Muscle of leg (tissue), 11 donors: ENCODE data around the gene ATP13A2. TPM values are rescaled to one million over a fixed set of nuclear protein-coding genes. Genes with fewer than 3 reads are reported as not detected.
A peak's percentile ranks its signal among the peaks of the same experiment; 100 is the strongest.

ENCODE experiments used
- DNase-seq: peaks from one replicate; pipeline ENCODE4 v3.0.0; 2013
- H3K27ac ChIP-seq: one replicate; pipeline ENCODE4 v1.5.1; 2013; ENCODE audit warnings: mild to moderate bottlenecking, low read length, control low read depth
- H3K27me3 ChIP-seq: one replicate; pipeline ENCODE4 v1.6.1; 2013; ENCODE audit warnings: low read length; ENCODE audit not compliant: control insufficient read depth, insufficient read depth
- H3K36me3 ChIP-seq: one replicate; pipeline ENCODE4 v1.6.1; 2013; ENCODE audit warnings: low read length; ENCODE audit not compliant: control insufficient read depth, insufficient read depth
- H3K4me1 ChIP-seq: one replicate; pipeline ENCODE4 v1.6.1; 2013; ENCODE audit warnings: low read length; ENCODE audit not compliant: control insufficient read depth, insufficient read depth
- H3K4me3 ChIP-seq: one replicate; pipeline ENCODE4 v1.5.1; 2013; ENCODE audit warnings: low read length, control low read depth
- H3K9me3 ChIP-seq: replicated peaks from 2 replicates; pipeline ENCODE4 v1.6.1; 2013; ENCODE audit warnings: low read depth, low read length; ENCODE audit not compliant: control insufficient read depth
- WGBS: methylation state at CpG from one replicate; pipeline ENCODE4 v1.1.5; 2013; ENCODE audit warnings: missing lambda C conversion rate; ENCODE audit not compliant: insufficient coverage; 5-methylcytosine and 5-hydroxymethylcytosine counted together
- polyA plus RNA-seq, 8 donors: library from polyadenylated mRNA; unstranded; fragments of 120-200 nt; gene quantifications; one replicate each; pipeline versions ENCODE4 v1.2.1 to v1.2.3, GENCODE V29; 2013; ENCODE audit warnings: inconsistent platforms in 1 of 8, low replicate concordance in 1 of 8; ENCODE audit not compliant: insufficient read length in 8 of 8, insufficient read depth in 1 of 8
- total RNA-seq: library from RNA; stranded (reverse); fragments of 120-200 nt; gene quantifications from one replicate; pipeline ENCODE4 v1.2.4, GENCODE V29; 2013

Gene ATP13A2
- total and polyA plus RNA-seq, 9 donors: 8.8 to 25.0 (median 20.8) TPM

GRCh38 chr1:16973215-16973614, 38.5 kb downstream of the ATP13A2 start:
- H3K4me3 ChIP-seq: no peak overlapping the region
- H3K9me3 ChIP-seq: no peaks in the 10 kb centered on the region
- no peak for DNase-seq
- peaks cover 58% of the 10 kb centered on the region for H3K4me1 ChIP-seq
- H3K36me3 ChIP-seq: peaks cover 19% of the 10 kb centered on the region
- H3K27ac ChIP-seq: no peak overlapping the region
- 58% methylated on average over 5 of the region's 9 CpGs for WGBS
- H3K27me3 ChIP-seq: no peaks in the 10 kb centered on the region

GRCh38 chr1:16972189-16972895, 39.4 kb downstream of the ATP13A2 start:
- Histone ChIP-seq H3K4me3 (no peak overlapping the region), H3K9me3 (no peaks in the 10 kb centered on the region), H3K27me3 (no peaks in the 10 kb centered on the region), H3K36me3 (peaks cover 26% of the 10 kb centered on the region), H3K27ac (no peak overlapping the region), H3K4me1 (peaks cover 61% of the 10 kb centered on the region)
- DNase-seq: no peak
- 38% methylated on average over 4 of the region's 11 CpGs for WGBS

GRCh38 chr1:16971341-16972188, 40.2 kb downstream of the ATP13A2 start:
- H3K36me3 ChIP-seq: peaks cover 26% of the 10 kb centered on the region
- 32% methylated on average over 27 of the region's 28 CpGs for WGBS
- no peak overlapping the region for H3K27ac ChIP-seq
- peak; percentile 66 for DNase-seq
- no peaks in the 10 kb centered on the region for H3K27me3 ChIP-seq
- H3K4me1 ChIP-seq: peaks cover 61% of the 10 kb centered on the region
- H3K4me3 ChIP-seq: no peak overlapping the region
- H3K9me3 ChIP-seq: no peaks in the 10 kb centered on the region

DNA sequence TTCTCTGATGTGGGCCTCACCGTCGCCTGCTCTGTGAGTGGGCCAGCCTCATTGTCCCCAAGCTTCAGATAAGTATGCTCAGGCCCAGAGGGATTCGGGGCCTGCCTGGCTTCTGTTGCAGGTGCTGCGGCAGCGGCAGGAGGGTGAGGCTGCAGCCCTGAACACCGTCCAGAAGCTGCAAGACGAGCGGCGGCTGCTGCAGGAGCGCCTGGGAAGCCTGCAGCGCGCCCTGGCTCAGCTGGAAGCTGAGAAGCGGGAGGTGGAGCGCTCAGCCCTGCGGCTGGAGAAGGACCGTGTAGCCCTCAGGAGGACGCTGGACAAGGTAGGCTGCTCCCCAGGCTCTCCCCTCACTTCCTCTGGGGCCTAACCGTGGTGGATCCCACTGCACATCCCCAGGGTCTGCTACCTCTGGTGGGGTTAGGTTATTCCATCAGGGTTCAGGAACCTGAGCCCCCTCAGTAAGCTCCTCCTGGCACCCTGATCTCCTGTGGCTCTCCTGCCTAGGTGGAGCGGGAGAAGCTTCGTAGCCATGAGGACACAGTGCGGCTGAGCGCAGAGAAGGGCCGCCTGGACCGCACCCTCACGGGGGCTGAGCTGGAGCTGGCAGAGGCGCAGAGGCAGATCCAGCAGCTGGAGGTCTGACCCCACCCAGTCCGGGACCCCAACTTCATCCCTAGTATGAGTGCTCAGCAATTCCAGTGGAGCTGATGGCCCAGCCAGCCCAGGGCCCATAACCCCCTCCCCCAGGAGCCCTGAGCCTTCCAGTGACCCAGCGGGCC, 41.4 kb downstream of the ATP13A2 start:
- no peak for DNase-seq
- no peaks in the 10 kb centered on the region for H3K27me3 ChIP-seq
- no peaks in the 10 kb centered on the region for H3K9me3 ChIP-seq
- peaks cover 51% of the 10 kb centered on the region for H3K4me1 ChIP-seq
- no peak overlapping the region for H3K4me3 ChIP-seq
- H3K27ac ChIP-seq: no peak overlapping the region
- 56% methylated on average over 22 of the region's 28 CpGs for WGBS
- H3K36me3 ChIP-seq: peaks cover 34% of the 10 kb centered on the region

GRCh38 chr1:16969651-16970050, 42.1 kb downstream of the ATP13A2 start:
- Histone ChIP-seq H3K4me1 (peaks cover 50% of the 10 kb centered on the region), H3K36me3 (peaks cover 30% of the 10 kb centered on the region), H3K27ac (no peak overlapping the region), H3K9me3 (no peaks in the 10 kb centered on the region), H3K4me3 (no peak overlapping the region), H3K27me3 (no peaks in the 10 kb centered on the region)
- WGBS: 76% methylated on average over 8 of the region's 12 CpGs
- no peak for DNase-seq

GRCh38 chr1:16969057-16969611, 42.6 kb downstream of the ATP13A2 start:
- H3K4me1 ChIP-seq: peaks cover 50% of the 10 kb centered on the region
- H3K36me3 ChIP-seq: peaks cover 30% of the 10 kb centered on the region
- 64% methylated on average over 14 of the region's 14 CpGs for WGBS
- no peaks in the 10 kb centered on the region for H3K9me3 ChIP-seq
- H3K27me3 ChIP-seq: no peaks in the 10 kb centered on the region
- no peak overlapping the region for H3K4me3 ChIP-seq
- H3K27ac ChIP-seq: no peak overlapping the region
- peak; percentile 57 for DNase-seq

- H3K27ac ChIP-seq: no peak overlapping the region
- no peaks in the 10 kb centered on the region for H3K9me3 ChIP-seq
- no peaks in the 10 kb centered on the region for H3K27me3 ChIP-seq
- no peak overlapping the region for H3K4me3 ChIP-seq
- DNase-seq: no peak
- 100% methylated on average over 1 of the region's 3 CpGs for WGBS
- H3K4me1 ChIP-seq: peaks cover 50% of the 10 kb centered on the region
- peaks cover 30% of the 10 kb centered on the region for H3K36me3 ChIP-seq
Measured at GRCh38 chr1:16968372-16968771, 43.4 kb downstream of the ATP13A2 start.

- H3K36me3 ChIP-seq: peaks cover 26% of the 10 kb centered on the region
- no peaks in the 10 kb centered on the region for H3K27me3 ChIP-seq
- no peak overlapping the region for H3K27ac ChIP-seq
- no peaks in the 10 kb centered on the region for H3K9me3 ChIP-seq
- no peak overlapping the region for H3K4me3 ChIP-seq
- 91% methylated on average over 21 of the region's 21 CpGs for WGBS
- H3K4me1 ChIP-seq: peaks cover 47% of the 10 kb centered on the region
- DNase-seq: no peak
Measured at GRCh38 chr1:16967962-16968361, 43.8 kb downstream of the ATP13A2 start.

- 25% methylated on average over 1 of the region's 7 CpGs for WGBS
- DNase-seq: peak; percentile 82
Measured at GRCh38 chr1:16967095-16967575, 44.6 kb downstream of the ATP13A2 start.

More at GRCh38 chr1:16967095-16967575, 44.6 kb downstream of the ATP13A2 start:
- Histone ChIP-seq H3K9me3 (no peaks in the 10 kb centered on the region), H3K27ac (no peak overlapping the region), H3K4me3 (no peak overlapping the region), H3K27me3 (no peaks in the 10 kb centered on the region), H3K36me3 (peaks cover 26% of the 10 kb centered on the region), H3K4me1 (peaks cover 41% of the 10 kb centered on the region)
